ENCODE data around the gene COL20A1. TPM values are rescaled to one million over a fixed set of nuclear protein-coding genes. Genes with fewer than 3 reads are reported as not detected.
A peak's percentile ranks its signal among the peaks of the same experiment; 100 is the strongest.

COL20A1 gene
- total and polyA plus RNA-seq, 4 donors, result 0.06 to 0.09 TPM; not detected in 2

DNA sequence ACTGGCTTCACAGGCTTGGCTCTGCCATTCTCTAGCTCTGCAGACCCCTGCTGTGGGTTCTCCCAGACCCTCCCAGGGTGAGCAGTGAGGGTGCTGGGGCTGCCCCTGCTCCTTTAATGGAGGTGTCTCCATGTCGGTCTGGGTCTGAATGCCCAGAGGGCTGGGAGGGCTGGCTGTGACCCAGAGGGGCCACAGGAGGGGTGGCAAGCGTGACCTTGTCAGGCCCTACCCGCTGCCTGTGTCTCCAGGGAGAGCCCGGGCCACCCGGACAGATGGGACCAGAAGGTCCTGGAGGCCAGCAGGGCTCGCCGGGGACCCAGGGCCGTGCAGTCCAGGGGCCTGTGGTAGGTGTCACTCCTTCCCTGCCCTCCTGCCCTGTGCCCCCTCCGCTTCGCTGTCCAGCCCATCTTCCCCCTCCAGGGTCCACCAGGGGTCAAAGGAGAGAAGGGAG, 32.1 kb downstream of the COL20A1 start:
- ATAC-seq (ENCODE audit: insufficient read depth, low FRiP score) (no peak), DNase-seq (peak in 1 of 3 donors; percentile 5)
- Histone ChIP-seq H3K4me1 (ENCODE audit: control insufficient read depth in 5 of 5, insufficient read depth in 5 of 5, low read length in 5 of 5) (peaks cover 0 to 35% (median 13%) of the 10 kb centered on the region in 5 donors), H3K9me3 (ENCODE audit: control insufficient read depth in 4 of 4, insufficient read depth in 3 of 4, low read length in 3 of 4) (peaks cover 0 to 3% (median 0%) of the 10 kb centered on the region in 4 donors), H3K9ac (ENCODE audit: insufficient read depth in 1 of 2, low read length in 2 of 2) (no peak overlapping the region), H3K27me3 (ENCODE audit: control insufficient read depth in 3 of 3, insufficient read depth in 3 of 3, low read length in 2 of 3) (peaks cover 0 to 3% (median 3%) of the 10 kb centered on the region in 3 donors), H3K36me3 (ENCODE audit: control insufficient read depth in 4 of 4, insufficient read depth in 4 of 4, low read length in 4 of 4) (no peaks in the 10 kb centered on the region), H3K4me3 (no peak overlapping the region), H3K27ac (ENCODE audit: low read depth in 1 of 2, low read length in 1 of 2) (no peak overlapping the region)
- TF ChIP-seq, protein P1, sequence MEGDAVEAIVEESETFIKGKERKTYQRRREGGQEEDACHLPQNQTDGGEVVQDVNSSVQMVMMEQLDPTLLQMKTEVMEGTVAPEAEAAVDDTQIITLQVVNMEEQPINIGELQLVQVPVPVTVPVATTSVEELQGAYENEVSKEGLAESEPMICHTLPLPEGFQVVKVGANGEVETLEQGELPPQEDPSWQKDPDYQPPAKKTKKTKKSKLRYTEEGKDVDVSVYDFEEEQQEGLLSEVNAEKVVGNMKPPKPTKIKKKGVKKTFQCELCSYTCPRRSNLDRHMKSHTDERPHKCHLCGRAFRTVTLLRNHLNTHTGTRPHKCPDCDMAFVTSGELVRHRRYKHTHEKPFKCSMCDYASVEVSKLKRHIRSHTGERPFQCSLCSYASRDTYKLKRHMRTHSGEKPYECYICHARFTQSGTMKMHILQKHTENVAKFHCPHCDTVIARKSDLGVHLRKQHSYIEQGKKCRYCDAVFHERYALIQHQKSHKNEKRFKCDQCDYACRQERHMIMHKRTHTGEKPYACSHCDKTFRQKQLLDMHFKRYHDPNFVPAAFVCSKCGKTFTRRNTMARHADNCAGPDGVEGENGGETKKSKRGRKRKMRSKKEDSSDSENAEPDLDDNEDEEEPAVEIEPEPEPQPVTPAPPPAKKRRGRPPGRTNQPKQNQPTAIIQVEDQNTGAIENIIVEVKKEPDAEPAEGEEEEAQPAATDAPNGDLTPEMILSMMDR (IDR thresholded peaks at IDR 0.05; ENCODE audit: control extremely low read depth, extremely low read depth), result no peak
- 85 to 88% methylated on average over 5 to 10 of the region's 10 CpGs for WGBS, 2 donors

DNA sequence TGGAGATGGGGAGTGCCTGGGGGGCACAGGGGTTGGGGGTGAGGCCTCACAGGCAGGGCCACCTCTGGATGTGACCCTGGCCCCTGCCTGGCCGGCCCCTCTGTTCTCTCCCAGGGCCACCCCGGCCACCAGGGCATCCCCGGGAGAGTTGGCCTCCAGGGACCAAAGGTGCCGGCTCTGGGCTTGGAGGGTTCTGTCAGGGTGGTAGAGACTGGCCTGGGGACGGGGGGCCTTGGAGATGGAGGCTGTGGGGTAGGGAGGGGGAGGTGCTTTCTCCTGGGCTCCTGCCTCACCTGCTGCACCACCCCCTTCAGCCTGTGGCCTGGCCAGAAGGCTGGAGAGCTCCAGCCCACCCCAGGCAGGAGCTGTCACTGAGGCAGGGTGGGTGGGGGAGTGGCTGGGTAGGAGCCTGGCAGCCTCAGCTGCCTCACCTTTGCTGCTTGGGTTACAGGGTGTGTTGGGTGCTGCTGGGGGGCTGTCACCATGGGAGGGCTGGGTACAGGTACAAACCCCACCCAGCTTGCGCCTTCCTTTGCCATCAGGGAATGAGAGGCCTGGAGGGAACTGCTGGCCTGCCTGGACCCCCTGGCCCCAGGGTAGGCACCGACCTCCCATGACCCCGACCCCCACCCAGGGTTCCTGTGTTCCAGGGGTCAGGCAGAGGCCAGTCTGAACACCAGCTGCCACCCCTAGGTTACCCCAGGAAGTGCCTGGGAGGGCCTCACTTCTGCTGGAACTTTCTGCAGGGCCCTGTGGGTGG, 32.7 kb downstream of the COL20A1 start:
- H3K4me3 ChIP-seq, result no peak overlapping the region
- H3K36me3 ChIP-seq (ENCODE audit: control insufficient read depth in 4 of 4, insufficient read depth in 4 of 4, low read length in 4 of 4), result no peaks in the 10 kb centered on the region
- WGBS, 2 donors, result 88 to 95% methylated on average over 7 to 8 of the region's 8 CpGs
- TF ChIP-seq, protein P1 (IDR thresholded peaks at IDR 0.05; ENCODE audit: control extremely low read depth, extremely low read depth), result no peak
- peaks cover 0 to 3% (median 3%) of the 10 kb centered on the region in 3 donors for H3K27me3 ChIP-seq (ENCODE audit: control insufficient read depth in 3 of 3, insufficient read depth in 3 of 3, low read length in 2 of 3)
- H3K9ac ChIP-seq (ENCODE audit: insufficient read depth in 1 of 2, low read length in 2 of 2), result no peak overlapping the region
- H3K9me3 ChIP-seq (ENCODE audit: control insufficient read depth in 4 of 4, insufficient read depth in 3 of 4, low read length in 3 of 4), result peaks cover 0 to 3% (median 0%) of the 10 kb centered on the region in 4 donors
- peaks cover 0 to 30% (median 8%) of the 10 kb centered on the region in 5 donors for H3K4me1 ChIP-seq (ENCODE audit: control insufficient read depth in 5 of 5, insufficient read depth in 5 of 5, low read length in 5 of 5)
- no peak overlapping the region for H3K27ac ChIP-seq (ENCODE audit: low read depth in 1 of 2, low read length in 1 of 2)
- DNase-seq (no peak), ATAC-seq (ENCODE audit: insufficient read depth, low FRiP score) (no peak)

- peaks cover 0 to 4% (median 0%) of the 10 kb centered on the region in 4 donors for H3K9me3 ChIP-seq (ENCODE audit: control insufficient read depth in 4 of 4, insufficient read depth in 3 of 4, low read length in 3 of 4)
- ATAC-seq (ENCODE audit: insufficient read depth, low FRiP score) (no peak), DNase-seq (no peak)
- H3K36me3 ChIP-seq (ENCODE audit: control insufficient read depth in 4 of 4, insufficient read depth in 4 of 4, low read length in 4 of 4), result no peaks in the 10 kb centered on the region
- peak overlapping the region in 1 of 2 donors; percentile 11 for H3K27ac ChIP-seq (ENCODE audit: low read depth in 1 of 2, low read length in 1 of 2)
- 76 to 77% methylated on average over 15 of the region's 15 CpGs for WGBS, 2 donors
- H3K9ac ChIP-seq (ENCODE audit: insufficient read depth in 1 of 2, low read length in 2 of 2), result no peak overlapping the region
- H3K27me3 ChIP-seq (ENCODE audit: control insufficient read depth in 3 of 3, insufficient read depth in 3 of 3, low read length in 2 of 3), result peaks cover 0 to 3% (median 3%) of the 10 kb centered on the region in 3 donors
- no peak overlapping the region for H3K4me3 ChIP-seq
- H3K4me1 ChIP-seq (ENCODE audit: control insufficient read depth in 5 of 5, insufficient read depth in 5 of 5, low read length in 5 of 5), result peaks cover 0 to 25% (median 8%) of the 10 kb centered on the region in 5 donors
- TF ChIP-seq, protein P1 (IDR thresholded peaks at IDR 0.05; ENCODE audit: control extremely low read depth, extremely low read depth), result no peak
Measured at GRCh38 chr20:63326314-63327230, 33.6 kb downstream of the COL20A1 start.
